ENCODE data around the gene MIOS.

MIOS gene

DNA sequence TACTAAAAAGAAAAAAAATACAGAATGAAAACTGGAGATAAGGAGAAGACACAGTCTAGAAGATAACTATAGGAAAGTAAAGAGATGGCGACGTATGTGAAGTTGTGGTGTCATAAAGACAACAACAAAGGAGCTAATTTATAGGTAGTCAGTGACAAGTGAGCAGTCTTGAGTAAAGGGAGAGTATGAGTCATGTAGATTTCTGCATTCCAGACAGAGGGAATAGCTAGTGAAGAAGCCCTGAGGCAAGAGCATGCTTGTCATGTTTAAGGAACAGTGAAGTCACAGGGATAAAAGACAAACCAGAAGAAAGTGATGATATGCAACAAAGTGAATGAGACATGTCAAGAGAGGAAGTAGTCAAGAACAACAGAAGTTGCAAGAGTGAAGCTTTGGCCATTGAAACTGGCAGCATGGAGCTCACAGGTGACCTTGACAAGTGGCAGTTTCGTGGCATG, 2.3 kb upstream of the MIOS start:
- no peaks in the 10 kb centered on the region for H3K36me3 ChIP-seq (ENCODE audit: insufficient read depth, low read length)
- H3K9ac ChIP-seq (ENCODE audit: low read depth, low read length): no peak overlapping the region
- peaks cover 17% of the 10 kb centered on the region; the same call in 1 of the 2 replicates for H3K4me1 ChIP-seq (ENCODE audit: insufficient read depth, low read length)
- 0 out of 2 replicates have a peak, but pooled peaks cover 3% of the 10 kb centered on the region for H3K9me3 ChIP-seq (ENCODE audit: control insufficient read depth, insufficient read depth, low read length)

DNA sequence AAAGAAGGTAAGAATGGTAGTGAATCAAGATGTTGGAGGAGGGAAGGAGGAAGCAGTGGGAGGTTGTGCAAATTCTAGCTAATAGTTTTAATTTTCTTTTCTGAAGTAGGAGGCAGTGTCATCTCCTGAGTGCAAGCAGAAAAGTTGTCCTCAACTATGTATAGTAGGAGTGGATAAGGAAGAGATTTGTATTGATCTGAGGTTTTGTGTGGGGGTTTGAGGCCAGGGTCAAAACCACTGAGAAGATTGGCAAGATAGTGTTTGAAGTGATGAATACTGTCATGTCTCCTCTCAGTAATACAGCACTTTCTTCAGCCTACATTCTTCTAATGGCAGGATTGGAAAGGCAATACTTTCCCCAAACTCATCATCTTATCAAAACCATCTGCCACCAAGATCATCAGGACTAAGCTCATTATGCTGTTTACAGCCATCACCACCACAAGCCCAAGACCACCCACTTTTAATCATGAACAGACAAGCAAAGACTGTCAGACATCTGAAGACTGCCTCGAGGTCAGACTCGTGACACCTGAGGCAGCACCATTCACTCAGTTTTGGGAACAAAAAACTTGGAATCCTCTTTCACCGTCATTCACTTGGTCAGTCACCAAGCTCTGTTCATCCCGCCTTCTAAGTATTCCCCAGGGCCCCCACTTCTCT, 1.5 kb upstream of the MIOS start:
- Histone ChIP-seq H3K4me1 (ENCODE audit: insufficient read depth, low read length) (peaks cover 17% of the 10 kb centered on the region; the same call in 1 of the 2 replicates), H3K36me3 (ENCODE audit: insufficient read depth, low read length) (no peaks in the 10 kb centered on the region), H3K9me3 (ENCODE audit: control insufficient read depth, insufficient read depth, low read length) (no peaks in the 10 kb centered on the region), H3K9ac (ENCODE audit: low read depth, low read length) (no peak overlapping the region)

- H3K36me3 ChIP-seq (ENCODE audit: insufficient read depth, low read length): no peaks in the 10 kb centered on the region
- H3K4me1 ChIP-seq (ENCODE audit: insufficient read depth, low read length): peaks cover 17% of the 10 kb centered on the region; the same call in 1 of the 2 replicates
- no peaks in the 10 kb centered on the region for H3K9me3 ChIP-seq (ENCODE audit: control insufficient read depth, insufficient read depth, low read length)
- H3K9ac ChIP-seq (ENCODE audit: low read depth, low read length): peak overlapping the region; percentile 67
These were observed 686 bp upstream of the MIOS start for GRCh38 chr7:7565746-7566650.

DNA sequence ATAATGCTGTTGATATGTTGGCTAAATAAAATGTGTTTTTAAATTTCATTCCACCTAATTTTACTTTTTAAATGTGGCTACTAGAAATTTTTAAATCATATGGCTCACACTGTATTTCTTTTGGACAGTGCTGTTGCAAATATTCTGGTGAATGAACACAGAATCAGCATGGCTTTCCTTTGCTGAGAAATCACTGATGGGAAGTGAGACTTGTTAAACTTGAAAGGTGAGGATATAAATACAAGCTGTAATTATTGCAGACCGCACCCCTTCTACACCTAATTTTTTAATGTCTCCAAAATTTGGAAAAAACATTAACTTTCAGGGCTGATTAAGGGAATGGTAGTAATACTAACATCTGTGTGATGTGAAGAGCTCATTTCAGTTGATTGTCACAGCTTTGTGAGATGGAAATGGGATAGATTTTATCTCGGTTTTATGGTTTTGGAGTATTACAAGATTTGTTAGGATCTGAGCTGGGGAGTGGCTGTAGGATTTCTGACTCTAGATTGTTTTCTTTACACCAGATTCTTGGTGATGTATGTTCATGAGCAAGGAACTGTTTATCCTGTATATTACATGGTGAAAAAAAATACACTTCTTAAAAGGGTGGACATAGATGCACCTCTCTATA, 1.3 kb downstream of the MIOS start:
- H3K4me1 ChIP-seq (ENCODE audit: insufficient read depth, low read length): peaks cover 17% of the 10 kb centered on the region; the same call in 1 of the 2 replicates
- H3K36me3 ChIP-seq (ENCODE audit: insufficient read depth, low read length): no peaks in the 10 kb centered on the region
- H3K9ac ChIP-seq (ENCODE audit: low read depth, low read length): peak overlapping the region; percentile 67
- H3K9me3 ChIP-seq (ENCODE audit: control insufficient read depth, insufficient read depth, low read length): no peaks in the 10 kb centered on the region

- no peak overlapping the region for H3K9ac ChIP-seq (ENCODE audit: low read depth, low read length)
- no peaks in the 10 kb centered on the region for H3K9me3 ChIP-seq (ENCODE audit: control insufficient read depth, insufficient read depth, low read length)
These were observed 1.9 kb downstream of the MIOS start for GRCh38 chr7:7568553-7568952.

DNA sequence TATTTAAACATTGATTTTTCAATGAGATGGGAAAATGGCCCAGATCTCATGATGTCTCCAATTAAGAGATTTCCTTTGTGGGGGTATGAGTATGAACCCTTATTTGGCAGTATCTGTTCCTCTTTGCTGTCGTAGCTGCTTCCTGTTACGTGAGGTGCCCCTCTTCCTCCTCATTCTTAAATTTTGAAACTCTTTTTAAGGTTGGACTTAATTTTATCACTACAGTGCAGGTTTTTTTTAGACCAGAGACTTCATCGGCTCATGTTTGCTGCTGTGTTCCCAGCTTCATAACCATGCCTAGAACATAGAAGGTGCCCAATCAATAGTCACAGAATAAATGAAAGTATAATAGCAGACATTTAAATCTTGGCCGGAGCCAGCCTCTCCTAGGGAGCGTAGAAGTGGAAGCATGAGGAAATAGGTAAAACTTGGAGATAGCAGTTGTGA, 2.4 kb downstream of the MIOS start:
- Histone ChIP-seq H3K36me3 (ENCODE audit: insufficient read depth, low read length) (no peaks in the 10 kb centered on the region), H3K9ac (ENCODE audit: low read depth, low read length) (no peak overlapping the region), H3K9me3 (ENCODE audit: control insufficient read depth, insufficient read depth, low read length) (no peaks in the 10 kb centered on the region), H3K4me1 (ENCODE audit: insufficient read depth, low read length) (peaks cover 14% of the 10 kb centered on the region; the same call in 1 of the 2 replicates)

More at GRCh38 chr7:7568553-7568952, 1.9 kb downstream of the MIOS start:
- H3K4me1 ChIP-seq (ENCODE audit: insufficient read depth, low read length): peaks cover 17% of the 10 kb centered on the region; the same call in 1 of the 2 replicates
- no peaks in the 10 kb centered on the region for H3K36me3 ChIP-seq (ENCODE audit: insufficient read depth, low read length)

DNA sequence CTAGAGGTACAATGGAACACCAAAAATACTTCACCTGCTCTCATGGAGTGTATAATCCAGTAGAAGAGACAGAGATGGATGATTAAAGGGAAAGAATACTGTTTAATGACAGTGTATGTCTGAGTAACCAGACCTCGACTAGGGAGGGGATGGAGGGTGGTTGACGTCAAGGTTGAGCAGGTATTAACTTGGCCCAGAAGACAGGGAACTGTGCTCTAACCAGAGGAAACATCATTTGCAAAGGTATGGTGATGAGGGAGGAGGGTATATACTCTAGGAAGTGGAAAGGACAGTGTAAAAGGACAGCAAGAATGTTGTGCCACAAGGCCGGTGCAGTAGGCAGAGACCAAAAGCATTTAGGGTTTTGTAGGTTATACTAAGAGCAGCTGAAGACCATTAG, 2.9 kb downstream of the MIOS start:
- no peaks in the 10 kb centered on the region for H3K36me3 ChIP-seq (ENCODE audit: insufficient read depth, low read length)
- no peaks in the 10 kb centered on the region for H3K9me3 ChIP-seq (ENCODE audit: control insufficient read depth, insufficient read depth, low read length)
- no peak overlapping the region for H3K9ac ChIP-seq (ENCODE audit: low read depth, low read length)
- H3K4me1 ChIP-seq (ENCODE audit: insufficient read depth, low read length): peaks cover 9% of the 10 kb centered on the region; the same call in 1 of the 2 replicates

- no peaks in the 10 kb centered on the region for H3K9me3 ChIP-seq (ENCODE audit: control insufficient read depth, insufficient read depth, low read length)
- H3K36me3 ChIP-seq (ENCODE audit: insufficient read depth, low read length): no peaks in the 10 kb centered on the region
- no peak overlapping the region for H3K9ac ChIP-seq (ENCODE audit: low read depth, low read length)
- H3K4me1 ChIP-seq (ENCODE audit: insufficient read depth, low read length): peaks cover 8% of the 10 kb centered on the region; the same call in 1 of the 2 replicates
These were observed 3.9 kb downstream of the MIOS start for GRCh38 chr7:7570584-7570983.

GRCh38 chr7:7573701-7574100, 7.0 kb downstream of the MIOS start:
- no peak overlapping the region for H3K9ac ChIP-seq (ENCODE audit: low read depth, low read length)
- H3K4me1 ChIP-seq (ENCODE audit: insufficient read depth, low read length): peaks cover under 1% of the 10 kb centered on the region; the same call in 1 of the 2 replicates
- H3K9me3 ChIP-seq (ENCODE audit: control insufficient read depth, insufficient read depth, low read length): no peaks in the 10 kb centered on the region
- H3K36me3 ChIP-seq (ENCODE audit: insufficient read depth, low read length): no peaks in the 10 kb centered on the region

GRCh38 chr7:7576344-7576743, 9.7 kb downstream of the MIOS start:
- Histone ChIP-seq H3K36me3 (ENCODE audit: insufficient read depth, low read length) (no peaks in the 10 kb centered on the region), H3K9me3 (ENCODE audit: control insufficient read depth, insufficient read depth, low read length) (no peaks in the 10 kb centered on the region), H3K9ac (ENCODE audit: low read depth, low read length) (no peak overlapping the region)

GRCh38 chr7:7577888-7578287, 11.2 kb downstream of the MIOS start:
- Histone ChIP-seq H3K4me1 (ENCODE audit: insufficient read depth, low read length) (no peaks in the 10 kb centered on the region), H3K9ac (ENCODE audit: low read depth, low read length) (no peak overlapping the region), H3K9me3 (ENCODE audit: control insufficient read depth, insufficient read depth, low read length) (no peaks in the 10 kb centered on the region), H3K36me3 (ENCODE audit: insufficient read depth, low read length) (no peaks in the 10 kb centered on the region)

More at GRCh38 chr7:7576344-7576743, 9.7 kb downstream of the MIOS start:
- H3K4me1 ChIP-seq (ENCODE audit: insufficient read depth, low read length): no peaks in the 10 kb centered on the region

DNA sequence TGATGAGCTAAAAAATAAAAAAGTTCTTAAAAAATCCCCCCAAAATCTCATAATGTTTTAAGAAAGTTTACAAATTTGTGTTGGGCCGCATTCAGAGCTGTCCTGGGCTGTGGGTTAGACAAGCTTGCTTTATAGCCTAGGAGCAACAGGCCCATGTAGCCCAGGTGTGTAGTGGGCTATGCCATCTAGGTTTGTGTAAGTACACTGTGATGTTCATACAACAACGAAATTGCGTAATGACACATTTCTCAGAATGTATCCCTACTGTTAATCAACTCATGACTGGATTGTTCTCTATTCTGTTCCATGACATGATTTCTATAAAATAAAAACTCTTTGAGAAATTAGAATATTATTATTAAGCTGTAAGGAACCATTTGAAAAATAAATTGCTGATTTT, 13.0 kb downstream of the MIOS start:
- Histone ChIP-seq H3K9me3 (ENCODE audit: control insufficient read depth, insufficient read depth, low read length) (no peaks in the 10 kb centered on the region), H3K9ac (ENCODE audit: low read depth, low read length) (no peak overlapping the region), H3K36me3 (ENCODE audit: insufficient read depth, low read length) (no peaks in the 10 kb centered on the region), H3K4me1 (ENCODE audit: insufficient read depth, low read length) (no peaks in the 10 kb centered on the region)

GRCh38 chr7:7581531-7582179, 15.0 kb downstream of the MIOS start:
- H3K4me1 ChIP-seq (ENCODE audit: insufficient read depth, low read length): no peaks in the 10 kb centered on the region
- H3K9me3 ChIP-seq (ENCODE audit: control insufficient read depth, insufficient read depth, low read length): no peaks in the 10 kb centered on the region
- no peak overlapping the region for H3K9ac ChIP-seq (ENCODE audit: low read depth, low read length)
- no peaks in the 10 kb centered on the region for H3K36me3 ChIP-seq (ENCODE audit: insufficient read depth, low read length)

GRCh38 chr7:7582596-7582995, 15.9 kb downstream of the MIOS start:
- Histone ChIP-seq H3K9me3 (ENCODE audit: control insufficient read depth, insufficient read depth, low read length) (no peaks in the 10 kb centered on the region), H3K9ac (ENCODE audit: low read depth, low read length) (no peak overlapping the region), H3K4me1 (ENCODE audit: insufficient read depth, low read length) (no peaks in the 10 kb centered on the region), H3K36me3 (ENCODE audit: insufficient read depth, low read length) (no peaks in the 10 kb centered on the region)
